ENCODE measurements around the gene RHOG.

DNA sequence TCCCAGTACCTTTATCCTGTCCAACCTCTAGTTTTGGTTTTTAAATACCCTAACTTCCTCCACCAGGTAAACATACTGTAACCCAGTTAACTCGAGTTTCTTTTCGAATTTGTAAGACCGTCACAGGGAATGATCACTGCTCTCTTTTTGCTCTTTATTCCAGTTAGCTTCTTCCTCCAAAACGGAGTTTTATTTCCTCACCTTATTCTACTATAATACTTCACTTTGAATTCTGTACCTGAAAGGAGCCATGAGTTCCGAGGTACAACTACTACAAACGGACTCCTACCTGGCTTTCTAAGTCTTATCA is 44.8 kb downstream of the RHOG start:
- TF ChIP-seq, protein P1, sequence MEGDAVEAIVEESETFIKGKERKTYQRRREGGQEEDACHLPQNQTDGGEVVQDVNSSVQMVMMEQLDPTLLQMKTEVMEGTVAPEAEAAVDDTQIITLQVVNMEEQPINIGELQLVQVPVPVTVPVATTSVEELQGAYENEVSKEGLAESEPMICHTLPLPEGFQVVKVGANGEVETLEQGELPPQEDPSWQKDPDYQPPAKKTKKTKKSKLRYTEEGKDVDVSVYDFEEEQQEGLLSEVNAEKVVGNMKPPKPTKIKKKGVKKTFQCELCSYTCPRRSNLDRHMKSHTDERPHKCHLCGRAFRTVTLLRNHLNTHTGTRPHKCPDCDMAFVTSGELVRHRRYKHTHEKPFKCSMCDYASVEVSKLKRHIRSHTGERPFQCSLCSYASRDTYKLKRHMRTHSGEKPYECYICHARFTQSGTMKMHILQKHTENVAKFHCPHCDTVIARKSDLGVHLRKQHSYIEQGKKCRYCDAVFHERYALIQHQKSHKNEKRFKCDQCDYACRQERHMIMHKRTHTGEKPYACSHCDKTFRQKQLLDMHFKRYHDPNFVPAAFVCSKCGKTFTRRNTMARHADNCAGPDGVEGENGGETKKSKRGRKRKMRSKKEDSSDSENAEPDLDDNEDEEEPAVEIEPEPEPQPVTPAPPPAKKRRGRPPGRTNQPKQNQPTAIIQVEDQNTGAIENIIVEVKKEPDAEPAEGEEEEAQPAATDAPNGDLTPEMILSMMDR (conservative IDR thresholded peaks at IDR 0.05) = no peak
- TF ChIP-seq EZH2 (IDR thresholded peaks at IDR 0.05; ENCODE audit: low read depth) = no peak
